HepG2 (cell line): Measurements from ENCODE around the gene CACNA1C.

ENCODE experiments used
- CBX1 ChIP-seq: IDR thresholded peaks from one replicate; pipeline ENCODE4 v1.6.1; 2016; ENCODE audit warnings: antibody characterized with exemption, low read depth
- CTCF ChIP-seq: sonication (generic); formaldehyde crosslinking; IDR thresholded peaks from 2 replicates; pipeline ENCODE4 v1.5.0; 2020; ENCODE audit warnings: mild to moderate bottlenecking, missing genetic modification reagents, moderate library complexity
- ELF1 ChIP-seq: sonication (generic); formaldehyde crosslinking; IDR thresholded peaks from 2 replicates; pipeline ENCODE4 v1.4.0; 2020; ENCODE audit warnings: missing genetic modification reagents
- GABPA ChIP-seq, 2 experiments: IDR thresholded peaks; 2 replicates each; pipeline ENCODE4 v1.6.1; 2011 to 2016; ENCODE audit warnings: low read depth in 2 of 2, low read length in 1 of 2, missing biosample characterization in 1 of 2, missing genetic modification characterization in 1 of 2
- POLR2A ChIP-seq, 2 experiments: IDR thresholded peaks; 2 replicates each; pipeline ENCODE4 v1.6.1; 2011; ENCODE audit warnings: low read depth in 2 of 2, low read length in 2 of 2, mild to moderate bottlenecking in 1 of 2, moderate library complexity in 1 of 2; ENCODE audit not compliant: insufficient read depth in 1 of 2
- SNRNP70 ChIP-seq: fragments of 200-400 bp; formaldehyde crosslinking; IDR thresholded peaks from 2 replicates; pipeline ENCODE4 v1.6.1; 2017; ENCODE audit warnings: mild to moderate bottlenecking, low read depth, low read length, moderate library complexity
- TBP ChIP-seq: sonication (generic); formaldehyde crosslinking; IDR thresholded peaks from 2 replicates; pipeline ENCODE4 v1.5.0; 2020; ENCODE audit warnings: missing genetic modification reagents
- XBP1 ChIP-seq: sonication (generic); formaldehyde crosslinking; IDR thresholded peaks from 2 replicates; pipeline ENCODE4 v1.5.0; 2020; ENCODE audit warnings: missing genetic modification reagents
- ZBTB25 ChIP-seq: IDR thresholded peaks from 2 replicates; pipeline ENCODE4 v1.6.1; 2018; ENCODE audit warnings: missing genetic modification reagents
- ZNF792 ChIP-seq: IDR thresholded peaks from 2 replicates; pipeline ENCODE4 v1.6.1; 2016

- TF ChIP-seq POLR2A (IDR thresholded peaks at IDR 0.05; ENCODE audit: insufficient read depth in 1 of 2, low read depth in 2 of 2, low read length in 2 of 2) (no peak), GABPA (IDR thresholded peaks at IDR 0.05; ENCODE audit: low read depth, low read length) (no peak), GABPA (CRISPR knock-in tag; IDR thresholded peaks at IDR 0.05; ENCODE audit: low read depth) (no peak), ELF1 (CRISPR knock-in tag) (no peak), TBP (CRISPR knock-in tag) (no peak), SNRNP70 (no peak), CBX1 (no peak), XBP1 (no peak), CTCF (CRISPR knock-in tag) (no peak), ZBTB25 (no peak), ZNF792 (CRISPR knock-in tag) (no peak)
These were observed 594.4 kb downstream of the CACNA1C start for GRCh38 chr12:2647186-2647585.
